SK-N-MC (cell line): Measurements from ENCODE around the gene UGT2B7.
"Not testable (repeated sequence)": the region's sequence is repeated elsewhere in the genome, so short reads cannot be mapped to it uniquely, and the experiment has no call there.

ENCODE experiments used
- DNase-seq: peaks from one replicate; pipeline ENCODE4 v3.0.0-alpha.2; 2011; ENCODE audit warnings: low read depth, low spot score
- H3K27ac ChIP-seq: fragments of 200-600 bp; sonication (generic); 2 replicates; pipeline ENCODE4 v1.5.1; 2016; ENCODE audit warnings: mixed run types
- H3K36me3 ChIP-seq: fragments of 200-600 bp; sonication (generic); 2 replicates; pipeline ENCODE4 v1.6.1; 2017; ENCODE audit warnings: antibody characterized with exemption, low read length, mixed read lengths; ENCODE audit not compliant: insufficient read depth
- H3K4me3 ChIP-seq: fragments of 200-600 bp; sonication (generic); 2 replicates; pipeline ENCODE4 v1.5.1; 2016
- H3K9ac ChIP-seq: fragments of 200-600 bp; sonication (generic); 2 replicates; pipeline ENCODE4 v1.8.0; 2017; ENCODE audit warnings: mixed run types, mixed read lengths; ENCODE audit not compliant: insufficient read length
- H3K9me3 ChIP-seq: fragments of 200-600 bp; sonication (generic); 2 replicates; pipeline ENCODE4 v1.6.1; 2017; ENCODE audit warnings: low read depth, mild to moderate bottlenecking, antibody characterized with exemption, low read length, moderate library complexity, mixed read lengths
- EZH2 ChIP-seq: fragments of 200-600 bp; sonication (generic); IDR thresholded peaks from one replicate; pipeline ENCODE4 v1.6.1; 2017; ENCODE audit warnings: antibody characterized with exemption
- FOXP2 ChIP-seq: optimal IDR thresholded peaks from 2 replicates; pipeline ENCODE3; 2011; ENCODE audit warnings: mild to moderate bottlenecking, moderate library complexity; ENCODE audit not compliant: insufficient read depth; ENCODE audit errors: extremely low read length, control extremely low read depth
- POLR2AphosphoS5 ChIP-seq: IDR thresholded peaks from 2 replicates; pipeline ENCODE4 v1.6.1; 2012; ENCODE audit warnings: mild to moderate bottlenecking, low read depth, low read length, borderline replicate concordance

The UGT2B7 gene

GRCh38 chr4:69096810-69097209 lies 536 bp downstream of the UGT2B7 start:
- H3K27ac ChIP-seq = no peak overlapping the region
- H3K36me3 ChIP-seq = no peaks in the 10 kb centered on the region
- TF ChIP-seq POLR2AphosphoS5 (no peak), EZH2 (no peak), FOXP2 (no peak)
- H3K9me3 ChIP-seq = no peaks in the 10 kb centered on the region
- no peak overlapping the region for H3K4me3 ChIP-seq
- no peak for DNase-seq
- no peak overlapping the region for H3K9ac ChIP-seq

GRCh38 chr4:69098470-69098869 lies 2.2 kb downstream of the UGT2B7 start:
- Histone ChIP-seq H3K9me3 (no peaks in the 10 kb centered on the region), H3K4me3 (no peak overlapping the region), H3K9ac (no peak overlapping the region), H3K27ac (no peak overlapping the region), H3K36me3 (no peaks in the 10 kb centered on the region)
- no peak for DNase-seq
- TF ChIP-seq POLR2AphosphoS5 (no peak), FOXP2 (no peak), EZH2 (no peak)

GRCh38 chr4:69099910-69100309 lies 3.6 kb downstream of the UGT2B7 start:
- TF ChIP-seq EZH2 (no peak), POLR2AphosphoS5 (no peak), FOXP2 (no peak)
- Histone ChIP-seq H3K9me3 (no peaks in the 10 kb centered on the region), H3K36me3 (no peaks in the 10 kb centered on the region), H3K4me3 (no peak overlapping the region), H3K27ac (no peak overlapping the region), H3K9ac (no peak overlapping the region)
- DNase-seq = no peak

- H3K27ac ChIP-seq, DNase-seq, H3K4me3 ChIP-seq, H3K9me3 ChIP-seq, H3K9ac ChIP-seq, H3K36me3 ChIP-seq: not testable (repeated sequence)
Measured at GRCh38 chr4:69102668-69103067, 6.4 kb downstream of the UGT2B7 start.

GRCh38 chr4:69104719-69105275 lies 8.5 kb downstream of the UGT2B7 start:
- no peaks in the 10 kb centered on the region for H3K36me3 ChIP-seq
- H3K9me3 ChIP-seq = no peaks in the 10 kb centered on the region
- no peak overlapping the region for H3K9ac ChIP-seq
- no peak overlapping the region for H3K4me3 ChIP-seq
- no peak overlapping the region for H3K27ac ChIP-seq
- DNase-seq = no peak
- TF ChIP-seq FOXP2 (no peak), EZH2 (no peak), POLR2AphosphoS5 (no peak)

- H3K9ac ChIP-seq, H3K36me3 ChIP-seq, DNase-seq, H3K9me3 ChIP-seq, H3K27ac ChIP-seq, H3K4me3 ChIP-seq: not testable (repeated sequence)
Measured at GRCh38 chr4:69115151-69115850, 19.0 kb downstream of the UGT2B7 start.

GRCh38 chr4:69115851-69116213 lies 19.6 kb downstream of the UGT2B7 start:
- DNase-seq = no peak
- TF ChIP-seq EZH2 (no peak), POLR2AphosphoS5 (no peak), FOXP2 (no peak)
- Histone ChIP-seq H3K4me3 (no peak overlapping the region), H3K36me3 (no peaks in the 10 kb centered on the region), H3K27ac (no peak overlapping the region), H3K9me3 (no peaks in the 10 kb centered on the region), H3K9ac (no peak overlapping the region)

GRCh38 chr4:69116645-69117321 lies 20.5 kb downstream of the UGT2B7 start:
- TF ChIP-seq EZH2 = no peak
- TF ChIP-seq FOXP2 = no peak
- no peak for TF ChIP-seq POLR2AphosphoS5
- Histone ChIP-seq H3K9ac (no peak overlapping the region), H3K4me3 (no peak overlapping the region), H3K9me3 (no peaks in the 10 kb centered on the region), H3K27ac (no peak overlapping the region), H3K36me3 (no peaks in the 10 kb centered on the region)
- no peak for DNase-seq

GRCh38 chr4:69120870-69121269 lies 24.6 kb downstream of the UGT2B7 start:
- TF ChIP-seq EZH2 (no peak), POLR2AphosphoS5 (no peak), FOXP2 (no peak)
- H3K9me3 ChIP-seq = no peaks in the 10 kb centered on the region
- H3K9ac ChIP-seq = no peak overlapping the region
- DNase-seq = no peak
- H3K36me3 ChIP-seq = no peaks in the 10 kb centered on the region
- H3K27ac ChIP-seq = no peak overlapping the region
- H3K4me3 ChIP-seq = no peak overlapping the region
